ENCODE results near the gene TFAP2B. TPM values are rescaled to one million over a fixed set of nuclear protein-coding genes. Genes with fewer than 3 reads are reported as not detected.

Gene TFAP2B
- total RNA-seq, 1 donor from 2014 or later, result not detected

Other genes with a start within 250 kb of the TFAP2B start
- not detected in 2 replicates for gene TFAP2D, start 105.3 kb upstream of the TFAP2B start, total RNA-seq

Measured in T-helper 1 cell treated with Interleukin-12 subunit alpha and Interleukin-12 subunit beta and Interleukin-4 antibody, amounts not matched to agents 30 ng/mL and 1 ng/mL, for 36 hours (primary cell).